Measurements from ENCODE around the gene DAGLA. TPM values are rescaled to one million over a fixed set of nuclear protein-coding genes. Genes with fewer than 3 reads are reported as not detected.

DAGLA gene
- total RNA-seq, 6 donors from 2014 or later, result 3.0 to 11.0 (median 8.0) TPM

DNA sequence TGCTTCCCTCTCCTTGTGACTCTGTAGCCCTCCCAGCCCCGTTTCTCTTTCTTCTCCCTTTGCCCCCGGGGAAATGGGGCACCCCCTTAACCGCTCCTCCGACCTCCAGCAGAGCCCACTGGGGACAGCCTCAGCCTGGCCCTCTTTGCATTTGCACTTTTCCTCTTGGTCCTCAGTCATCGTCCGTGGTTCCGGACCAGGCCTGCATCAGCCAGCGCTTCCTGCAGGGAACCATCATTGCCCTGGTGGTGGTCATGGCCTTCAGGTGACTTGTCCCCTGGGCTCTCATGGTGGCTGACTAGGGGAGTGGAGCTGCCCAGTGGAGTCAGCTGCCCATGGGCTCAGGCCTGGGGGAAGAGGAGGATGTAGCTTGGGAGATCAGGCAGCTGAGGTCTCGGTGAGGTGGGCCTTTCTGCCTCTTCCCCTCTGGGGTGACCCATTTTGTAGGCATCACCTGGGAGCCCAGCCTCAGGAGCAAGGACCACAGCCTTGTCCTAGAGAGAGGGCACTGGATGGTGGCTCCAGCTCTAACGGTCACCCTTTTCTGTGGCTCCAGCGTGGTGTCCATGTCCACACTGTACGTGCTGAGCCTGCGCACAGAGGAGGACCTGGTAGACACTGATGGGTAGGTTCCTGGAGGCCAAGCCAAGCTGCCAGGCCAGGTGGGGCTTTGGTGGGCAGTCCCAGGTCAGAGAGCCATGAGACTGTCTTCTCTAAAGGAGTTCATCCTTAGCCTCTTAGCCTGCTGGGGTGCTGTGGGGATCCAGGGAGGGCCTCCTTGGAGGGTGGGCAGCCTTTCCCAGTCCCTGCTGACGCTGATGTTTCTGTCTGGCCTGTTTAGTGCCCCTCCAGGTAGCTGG, 99.7 kb downstream of the DAGLA start:
- H3K9me3 ChIP-seq, result no peaks in the 10 kb centered on the region
- peaks cover 0 to 24% (median 12%) of the 10 kb centered on the region in 4 donors for H3K36me3 ChIP-seq
- peaks cover 9 to 18% (median 10%) of the 10 kb centered on the region in 4 donors for H3K4me1 ChIP-seq
- H3K27me3 ChIP-seq, result no peaks in the 10 kb centered on the region
- ATAC-seq (ENCODE audit: low FRiP score in 2 of 2) (no peak), DNase-seq (no peak)
- TF ChIP-seq, protein P1, sequence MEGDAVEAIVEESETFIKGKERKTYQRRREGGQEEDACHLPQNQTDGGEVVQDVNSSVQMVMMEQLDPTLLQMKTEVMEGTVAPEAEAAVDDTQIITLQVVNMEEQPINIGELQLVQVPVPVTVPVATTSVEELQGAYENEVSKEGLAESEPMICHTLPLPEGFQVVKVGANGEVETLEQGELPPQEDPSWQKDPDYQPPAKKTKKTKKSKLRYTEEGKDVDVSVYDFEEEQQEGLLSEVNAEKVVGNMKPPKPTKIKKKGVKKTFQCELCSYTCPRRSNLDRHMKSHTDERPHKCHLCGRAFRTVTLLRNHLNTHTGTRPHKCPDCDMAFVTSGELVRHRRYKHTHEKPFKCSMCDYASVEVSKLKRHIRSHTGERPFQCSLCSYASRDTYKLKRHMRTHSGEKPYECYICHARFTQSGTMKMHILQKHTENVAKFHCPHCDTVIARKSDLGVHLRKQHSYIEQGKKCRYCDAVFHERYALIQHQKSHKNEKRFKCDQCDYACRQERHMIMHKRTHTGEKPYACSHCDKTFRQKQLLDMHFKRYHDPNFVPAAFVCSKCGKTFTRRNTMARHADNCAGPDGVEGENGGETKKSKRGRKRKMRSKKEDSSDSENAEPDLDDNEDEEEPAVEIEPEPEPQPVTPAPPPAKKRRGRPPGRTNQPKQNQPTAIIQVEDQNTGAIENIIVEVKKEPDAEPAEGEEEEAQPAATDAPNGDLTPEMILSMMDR (IDR thresholded peaks at IDR 0.05), result no peak
- TF ChIP-seq POLR2AphosphoS5 (IDR thresholded peaks at IDR 0.05) (no peak), EP300 (IDR thresholded peaks at IDR 0.05) (no peak), POLR2A (IDR thresholded peaks at IDR 0.05) (no peak)
- H3K27ac ChIP-seq, result no peak overlapping the region
- WGBS, 2 donors, result 85 to 93% methylated on average over 13 to 14 of the region's 14 CpGs
- no peak overlapping the region for H3K4me3 ChIP-seq

DNA sequence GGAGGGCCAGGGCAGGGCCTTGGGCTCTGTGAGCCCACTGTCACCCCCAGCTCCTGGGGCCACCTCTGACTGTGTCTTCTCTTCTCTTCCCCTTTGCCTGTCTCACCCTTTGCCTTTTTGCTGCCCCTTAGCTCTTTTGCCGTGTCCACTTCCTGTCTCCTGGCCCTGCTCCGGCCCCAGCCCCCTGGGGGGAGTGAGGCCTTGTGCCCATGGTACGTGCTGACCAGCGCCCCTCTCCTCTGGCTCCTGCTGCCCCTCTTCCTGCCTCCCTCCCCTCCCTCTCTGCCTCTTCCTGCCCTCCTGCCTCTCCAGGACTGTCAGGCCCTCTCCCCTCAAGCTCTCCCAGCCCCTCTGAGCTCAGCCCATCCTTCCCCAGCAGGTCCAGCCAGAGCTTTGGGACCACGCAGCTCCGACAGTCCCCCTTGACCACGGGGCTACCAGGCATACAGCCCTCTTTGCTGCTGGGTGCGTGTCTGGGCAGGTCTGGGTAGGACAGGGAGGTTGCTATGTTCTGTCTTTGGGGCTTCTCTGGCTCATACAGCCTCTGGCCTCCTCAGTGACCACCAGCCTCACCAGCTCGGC, 100.5 kb downstream of the DAGLA start:
- H3K27ac ChIP-seq, result no peak overlapping the region
- ATAC-seq (ENCODE audit: low FRiP score in 2 of 2) (no peak), DNase-seq (no peak)
- 86 to 89% methylated on average over 9 of the region's 9 CpGs for WGBS, 2 donors
- H3K27me3 ChIP-seq, result no peaks in the 10 kb centered on the region
- H3K36me3 ChIP-seq, result peaks cover 0 to 32% (median 20%) of the 10 kb centered on the region in 4 donors
- H3K9me3 ChIP-seq, result no peaks in the 10 kb centered on the region
- TF ChIP-seq POLR2AphosphoS5 (IDR thresholded peaks at IDR 0.05), result no peak
- no peak for TF ChIP-seq POLR2A (IDR thresholded peaks at IDR 0.05)
- TF ChIP-seq EP300 (IDR thresholded peaks at IDR 0.05), result no peak
- TF ChIP-seq, protein P1 (IDR thresholded peaks at IDR 0.05), result no peak
- H3K4me3 ChIP-seq, result no peak overlapping the region
- H3K4me1 ChIP-seq, result peaks cover 9 to 18% (median 10%) of the 10 kb centered on the region in 4 donors

DNA sequence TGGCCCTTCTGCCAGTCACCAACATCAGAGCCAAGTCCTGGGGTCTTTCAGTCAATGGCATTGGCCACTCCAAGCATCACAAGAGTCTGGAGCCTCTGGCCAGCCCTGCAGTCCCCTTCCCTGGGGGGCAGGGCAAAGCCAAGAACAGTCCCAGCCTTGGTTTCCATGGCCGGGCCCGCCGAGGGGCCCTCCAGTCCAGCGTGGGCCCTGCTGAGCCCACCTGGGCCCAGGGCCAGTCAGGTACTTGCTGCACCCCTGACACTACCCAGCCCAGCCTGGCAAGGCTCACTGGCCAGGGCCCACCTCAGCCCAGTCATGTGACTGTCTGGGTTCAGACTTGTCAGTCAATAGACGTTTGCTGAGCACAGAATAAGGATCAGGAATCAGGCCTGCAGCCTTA, 101.4 kb downstream of the DAGLA start:
- 64 to 90% methylated on average over 2 to 5 of the region's 5 CpGs for WGBS, 2 donors
- peaks cover 9 to 15% (median 10%) of the 10 kb centered on the region in 4 donors for H3K4me1 ChIP-seq
- DNase-seq (no peak), ATAC-seq (ENCODE audit: low FRiP score in 2 of 2) (no peak)
- H3K36me3 ChIP-seq, result peaks cover 0 to 41% (median 28%) of the 10 kb centered on the region in 4 donors
- TF ChIP-seq EP300 (IDR thresholded peaks at IDR 0.05) (no peak), POLR2A (IDR thresholded peaks at IDR 0.05) (no peak), POLR2AphosphoS5 (IDR thresholded peaks at IDR 0.05) (no peak)
- TF ChIP-seq, protein P1 (IDR thresholded peaks at IDR 0.05), result no peak
- no peaks in the 10 kb centered on the region for H3K9me3 ChIP-seq
- no peak overlapping the region for H3K4me3 ChIP-seq
- H3K27me3 ChIP-seq, result no peaks in the 10 kb centered on the region
- no peak overlapping the region for H3K27ac ChIP-seq

DNA sequence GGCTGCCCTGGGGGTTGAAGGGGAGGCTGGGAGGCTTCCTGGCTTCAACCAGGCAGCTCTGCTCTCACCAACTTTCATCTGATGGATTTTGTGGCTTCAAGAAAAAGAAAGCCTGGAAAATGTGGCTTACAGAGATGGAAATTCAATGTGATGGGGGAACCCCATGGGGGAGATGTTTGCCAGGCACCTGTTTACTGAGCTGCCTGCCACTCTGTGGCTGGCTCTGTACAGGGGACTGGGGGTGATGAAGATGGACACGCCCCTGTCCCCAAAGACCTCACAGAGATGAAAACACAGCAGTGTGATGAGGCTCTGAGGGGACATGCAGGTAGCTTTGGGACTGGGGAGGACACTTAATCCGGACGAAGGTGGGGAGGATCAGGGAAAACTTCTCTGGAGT, 102.1 kb downstream of the DAGLA start:
- Histone ChIP-seq H3K27me3 (no peaks in the 10 kb centered on the region), H3K4me1 (peaks cover 5 to 8% (median 6%) of the 10 kb centered on the region in 4 donors), H3K4me3 (no peak overlapping the region), H3K27ac (no peak overlapping the region), H3K36me3 (peaks cover 0 to 48% (median 35%) of the 10 kb centered on the region in 4 donors), H3K9me3 (no peaks in the 10 kb centered on the region)
- TF ChIP-seq POLR2A (IDR thresholded peaks at IDR 0.05) (no peak), POLR2AphosphoS5 (IDR thresholded peaks at IDR 0.05) (no peak), EP300 (IDR thresholded peaks at IDR 0.05) (no peak)
- TF ChIP-seq, protein P1 (IDR thresholded peaks at IDR 0.05), result no peak
- no peak for ATAC-seq (ENCODE audit: low FRiP score in 2 of 2)
- no peak for DNase-seq
- 85 to 92% methylated on average over 3 of the region's 3 CpGs for WGBS, 2 donors
